ENCODE data around the gene CCDC141.

GRCh38 chr2:178915423-178916173, 134.3 kb downstream of the CCDC141 start:
- TF ChIP-seq CTCF (IDR thresholded peaks at IDR 0.05) (no peak), ZFX (IDR thresholded peaks at IDR 0.05; ENCODE audit: borderline replicate concordance) (no peak)
